SH-SY5Y (cell line): Measurements from ENCODE around the gene RWDD3.

Experiments used
- GATA2 ChIP-seq: IDR thresholded peaks from 2 replicates; pipeline ENCODE4 v1.6.1; 2011; ENCODE audit warnings: mild to moderate bottlenecking, low read depth, low read length
- GATA3 ChIP-seq: IDR thresholded peaks from 2 replicates; pipeline ENCODE4 v1.6.1; 2011; ENCODE audit warnings: low read depth, mild to moderate bottlenecking, low read length, moderate library complexity

- no peak for TF ChIP-seq GATA2
- TF ChIP-seq GATA3, result no peak
Observed at GRCh38 chr1:95287081-95287480, 53.1 kb downstream of the RWDD3 start.
